Type B pancreatic cell (in vitro differentiated cells): ENCODE results near the gene FUBP3. TPM values are rescaled to one million over a fixed set of nuclear protein-coding genes. Genes with fewer than 3 reads are reported as not detected.

Experiments
- DNase-seq: peaks from one replicate; pipeline ENCODE4 v3.0.0; 2021; ENCODE audit warnings: mixed read lengths; ENCODE audit not compliant: unreplicated experiment; ENCODE audit errors: extremely low spot score
- H3K27ac Mint-ChIP-seq: 2 replicates; pipeline ENCODE4 v1.8.0; 2021; ENCODE audit warnings: mild to moderate bottlenecking, mixed read lengths
- H3K27me3 Mint-ChIP-seq: 2 replicates; pipeline ENCODE4 v1.8.0; 2021; ENCODE audit warnings: mixed read lengths
- H3K36me3 Mint-ChIP-seq: 2 replicates; pipeline ENCODE4 v1.8.0; 2021; ENCODE audit warnings: mixed read lengths
- H3K4me1 Mint-ChIP-seq: one replicate; pipeline ENCODE4 v1.8.0; 2021; ENCODE audit warnings: mixed read lengths; ENCODE audit not compliant: unreplicated experiment
- H3K4me3 Mint-ChIP-seq: 2 replicates; pipeline ENCODE4 v1.8.0; 2021; ENCODE audit warnings: mild to moderate bottlenecking, mixed read lengths
- H3K9me3 Mint-ChIP-seq: 2 replicates; pipeline ENCODE4 v1.8.0; 2021; ENCODE audit warnings: mixed read lengths
- total RNA-seq: library from RNA; stranded (reverse); gene quantifications from 2 replicates; pipeline ENCODE4 v1.2.1, GENCODE V29; 2021; ENCODE audit warnings: low replicate concordance
- TF ChIP-seq, protein P1 (sequence below): fragments of 200-600 bp; sonication (generic); conservative IDR thresholded peaks from 2 replicates; pipeline ENCODE4 v1.5.0; 2021; ENCODE audit warnings: antibody characterized with exemption, mild to moderate bottlenecking

FUBP3 gene
- total RNA-seq, 1 donor from 2014 or later = 59.3 TPM

DNA sequence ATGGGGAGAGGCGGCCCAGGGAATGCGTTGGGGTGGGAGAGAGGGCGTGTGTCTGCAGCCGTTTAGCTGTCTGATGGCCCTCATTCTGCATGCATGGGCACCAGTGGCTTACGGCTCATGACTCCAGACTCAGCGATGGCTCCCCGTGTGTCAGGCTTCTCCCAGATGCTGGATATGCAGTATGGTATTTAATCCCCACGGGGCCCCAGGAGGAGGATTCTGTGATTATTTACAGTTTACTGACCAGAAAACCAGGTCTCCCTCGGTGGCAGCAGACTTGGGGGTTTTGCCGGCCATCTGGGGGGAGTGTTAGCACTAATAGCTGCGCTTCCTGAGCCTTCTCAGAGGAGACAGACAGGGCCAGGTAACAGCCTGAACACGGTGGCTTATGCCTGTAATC lies 89.3 kb downstream of the FUBP3 start:
- no peak overlapping the region for H3K4me3 Mint-ChIP-seq
- H3K36me3 Mint-ChIP-seq = no peaks in the 10 kb centered on the region
- H3K27ac Mint-ChIP-seq = no peak overlapping the region
- peaks cover 85% of the 10 kb centered on the region for H3K27me3 Mint-ChIP-seq
- H3K9me3 Mint-ChIP-seq = no peaks in the 10 kb centered on the region
- TF ChIP-seq, protein P1, sequence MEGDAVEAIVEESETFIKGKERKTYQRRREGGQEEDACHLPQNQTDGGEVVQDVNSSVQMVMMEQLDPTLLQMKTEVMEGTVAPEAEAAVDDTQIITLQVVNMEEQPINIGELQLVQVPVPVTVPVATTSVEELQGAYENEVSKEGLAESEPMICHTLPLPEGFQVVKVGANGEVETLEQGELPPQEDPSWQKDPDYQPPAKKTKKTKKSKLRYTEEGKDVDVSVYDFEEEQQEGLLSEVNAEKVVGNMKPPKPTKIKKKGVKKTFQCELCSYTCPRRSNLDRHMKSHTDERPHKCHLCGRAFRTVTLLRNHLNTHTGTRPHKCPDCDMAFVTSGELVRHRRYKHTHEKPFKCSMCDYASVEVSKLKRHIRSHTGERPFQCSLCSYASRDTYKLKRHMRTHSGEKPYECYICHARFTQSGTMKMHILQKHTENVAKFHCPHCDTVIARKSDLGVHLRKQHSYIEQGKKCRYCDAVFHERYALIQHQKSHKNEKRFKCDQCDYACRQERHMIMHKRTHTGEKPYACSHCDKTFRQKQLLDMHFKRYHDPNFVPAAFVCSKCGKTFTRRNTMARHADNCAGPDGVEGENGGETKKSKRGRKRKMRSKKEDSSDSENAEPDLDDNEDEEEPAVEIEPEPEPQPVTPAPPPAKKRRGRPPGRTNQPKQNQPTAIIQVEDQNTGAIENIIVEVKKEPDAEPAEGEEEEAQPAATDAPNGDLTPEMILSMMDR = no peak
- H3K4me1 Mint-ChIP-seq = peaks cover 12% of the 10 kb centered on the region
- no peak for DNase-seq

DNA sequence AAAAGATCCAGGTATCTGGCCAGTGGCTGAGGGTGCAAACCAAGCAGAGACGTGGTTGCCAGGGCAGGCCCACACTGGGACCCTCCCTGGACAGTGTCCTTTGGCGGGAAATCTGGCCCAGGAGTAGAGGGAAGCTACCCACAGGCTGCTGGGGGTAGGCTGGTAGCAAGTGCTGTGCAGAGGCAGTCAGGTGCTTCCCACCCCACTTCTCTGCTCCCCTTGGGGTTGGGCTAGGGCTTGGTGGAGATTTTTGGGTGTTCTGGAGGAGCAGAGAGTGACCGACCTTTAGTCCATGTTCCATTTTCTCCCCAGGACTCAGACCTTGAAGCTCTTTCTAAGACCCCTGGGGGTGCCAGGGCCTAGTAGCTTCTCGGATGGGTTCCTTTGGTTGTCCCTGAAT lies 90.6 kb downstream of the FUBP3 start:
- H3K9me3 Mint-ChIP-seq = no peaks in the 10 kb centered on the region
- no peaks in the 10 kb centered on the region for H3K36me3 Mint-ChIP-seq
- no peak overlapping the region for H3K4me3 Mint-ChIP-seq
- H3K27ac Mint-ChIP-seq = no peak overlapping the region
- H3K4me1 Mint-ChIP-seq = peaks cover 12% of the 10 kb centered on the region
- no peak for DNase-seq
- TF ChIP-seq, protein P1 = no peak
- H3K27me3 Mint-ChIP-seq = peaks cover 72% of the 10 kb centered on the region

DNA sequence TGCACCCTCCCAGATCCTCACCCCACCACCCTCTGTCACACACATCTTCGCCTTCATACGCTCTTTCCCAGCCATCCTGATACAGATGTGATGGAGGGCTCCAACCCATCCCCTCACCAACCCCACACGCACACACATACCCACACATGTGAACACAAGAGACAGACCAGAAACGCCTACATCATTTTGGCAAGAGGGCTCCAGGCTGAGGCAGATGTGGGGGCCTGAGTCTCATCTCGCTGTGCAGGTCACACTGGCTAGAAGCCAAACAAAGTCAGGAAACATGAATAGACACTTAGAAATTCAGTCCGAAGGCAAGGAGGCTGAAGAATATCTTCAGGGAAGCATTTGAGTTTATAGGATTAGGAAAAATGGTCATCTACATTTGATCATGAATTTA lies 91.3 kb downstream of the FUBP3 start:
- TF ChIP-seq, protein P1 = no peak
- no peak for DNase-seq
- H3K36me3 Mint-ChIP-seq = no peaks in the 10 kb centered on the region
- no peaks in the 10 kb centered on the region for H3K9me3 Mint-ChIP-seq
- peaks cover 66% of the 10 kb centered on the region for H3K27me3 Mint-ChIP-seq
- H3K4me1 Mint-ChIP-seq = peaks cover 7% of the 10 kb centered on the region
- H3K4me3 Mint-ChIP-seq = no peak overlapping the region
- H3K27ac Mint-ChIP-seq = no peak overlapping the region

DNA sequence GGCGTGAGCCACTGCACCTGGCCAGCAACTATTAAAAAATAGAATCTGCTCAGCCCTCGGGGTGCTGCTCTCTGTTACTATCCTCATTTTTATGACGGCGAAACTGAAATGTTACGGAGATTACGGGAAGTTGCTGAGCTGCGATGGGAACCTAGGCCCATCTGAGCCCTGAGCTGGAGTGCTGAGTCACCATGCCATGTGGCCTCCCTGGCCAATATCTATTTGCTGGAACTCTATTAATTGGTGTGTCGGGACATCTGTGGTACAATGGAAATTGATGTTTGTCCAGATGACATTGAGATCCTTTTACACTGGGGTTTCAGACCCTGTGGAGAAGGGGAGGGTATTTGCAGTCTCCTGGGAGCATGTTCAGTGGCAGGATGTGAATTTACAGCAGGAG lies 93.1 kb downstream of the FUBP3 start:
- Mint-ChIP-seq H3K36me3 (no peaks in the 10 kb centered on the region), H3K9me3 (no peaks in the 10 kb centered on the region), H3K4me3 (no peak overlapping the region), H3K4me1 (peaks cover 3% of the 10 kb centered on the region), H3K27ac (no peak overlapping the region), H3K27me3 (peaks cover 58% of the 10 kb centered on the region)
- TF ChIP-seq, protein P1 = no peak
- no peak for DNase-seq

DNA sequence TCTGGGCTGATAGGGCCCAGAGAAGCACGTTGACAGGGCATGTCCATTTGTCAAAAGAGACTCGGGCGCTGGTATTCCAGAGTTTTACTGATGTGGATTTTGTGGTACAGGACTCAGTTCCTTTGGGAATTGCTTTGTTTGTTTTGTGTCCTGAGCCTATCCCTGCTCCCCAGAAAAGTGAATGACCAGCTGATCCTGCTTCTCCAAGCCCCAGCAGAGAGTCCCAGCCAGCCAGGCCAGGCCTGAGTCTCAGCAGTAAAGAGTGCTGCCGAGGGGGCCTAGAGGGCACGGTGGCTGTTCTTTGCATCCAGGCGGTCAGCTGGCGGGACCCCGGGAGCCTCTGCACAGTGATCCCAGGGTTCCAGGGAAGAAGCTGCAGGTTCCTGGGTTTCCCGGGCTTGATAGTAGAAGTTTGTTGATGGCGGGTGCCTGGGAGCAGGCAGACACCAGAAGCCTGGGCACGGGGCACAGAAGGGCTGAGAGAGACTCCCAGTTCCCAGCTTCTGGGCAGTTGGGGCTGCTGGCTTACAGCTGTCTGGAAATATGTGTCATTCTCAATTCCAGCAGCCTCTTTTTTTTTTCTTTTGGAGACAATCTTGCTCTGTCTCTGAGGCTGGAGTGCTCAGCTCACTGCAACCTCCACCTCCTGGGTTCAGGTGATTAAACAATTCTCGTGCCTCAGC lies 93.7 kb downstream of the FUBP3 start:
- DNase-seq = no peak
- H3K27me3 Mint-ChIP-seq = peaks cover 58% of the 10 kb centered on the region
- TF ChIP-seq, protein P1 = no peak
- no peaks in the 10 kb centered on the region for H3K36me3 Mint-ChIP-seq
- peaks cover 3% of the 10 kb centered on the region for H3K4me1 Mint-ChIP-seq
- H3K4me3 Mint-ChIP-seq = no peak overlapping the region
- H3K27ac Mint-ChIP-seq = no peak overlapping the region
- no peaks in the 10 kb centered on the region for H3K9me3 Mint-ChIP-seq

DNA sequence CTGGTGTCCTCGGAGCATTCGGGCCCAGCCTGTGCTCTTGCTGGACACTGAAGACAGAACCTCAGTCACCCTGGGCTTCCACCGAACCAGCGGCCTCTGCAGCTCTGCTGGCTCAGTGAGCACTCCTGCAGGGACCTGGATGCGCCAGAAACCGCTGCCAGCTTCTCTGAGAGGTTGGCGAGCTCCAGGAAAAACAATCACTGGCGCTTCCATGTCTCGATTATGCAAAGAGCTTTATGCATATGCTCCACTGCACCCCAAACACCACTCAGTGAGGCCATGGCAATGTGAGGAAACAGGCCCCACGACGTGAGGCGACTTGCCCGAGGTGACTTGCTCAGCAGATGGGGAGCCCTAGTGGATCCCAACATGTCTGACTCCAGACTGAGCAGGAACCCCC lies 96.0 kb downstream of the FUBP3 start:
- H3K4me1 Mint-ChIP-seq = peaks cover 3% of the 10 kb centered on the region
- H3K4me3 Mint-ChIP-seq = no peak overlapping the region
- no peak overlapping the region for H3K27ac Mint-ChIP-seq
- H3K36me3 Mint-ChIP-seq = no peaks in the 10 kb centered on the region
- TF ChIP-seq, protein P1 = no peak
- H3K9me3 Mint-ChIP-seq = no peaks in the 10 kb centered on the region
- peaks cover 63% of the 10 kb centered on the region for H3K27me3 Mint-ChIP-seq
- DNase-seq = no peak
